Astrocyte (in vitro differentiated cells and primary cell): ENCODE measurements around the gene IL15.

Experiments used
- CTCF ChIP-seq: IDR thresholded peaks from 2 replicates; pipeline ENCODE4 v1.5.1; 2011; ENCODE audit warnings: low read depth, mild to moderate bottlenecking, inconsistent platforms, low read length, moderate library complexity; ENCODE audit not compliant: insufficient read depth
- EZH2 ChIP-seq: IDR thresholded peaks from 2 replicates; pipeline ENCODE4 v1.6.1; 2012; ENCODE audit warnings: mild to moderate bottlenecking, low read length, inconsistent platforms; ENCODE audit not compliant: insufficient read depth

- TF ChIP-seq CTCF = no peak
- no peak for TF ChIP-seq EZH2
Measured at GRCh38 chr4:141697116-141697515, 60.7 kb downstream of the IL15 start.
